ENCODE results near the gene U2AF2. TPM values are rescaled to one million over a fixed set of nuclear protein-coding genes. Genes with fewer than 3 reads are reported as not detected.

U2AF2 gene
- total and polyA plus RNA-seq, 2 of the 8 experiments (the other 6 are each of a cell fraction or from before 2014, with no cell fraction given), result 162 to 252 TPM

DNA sequence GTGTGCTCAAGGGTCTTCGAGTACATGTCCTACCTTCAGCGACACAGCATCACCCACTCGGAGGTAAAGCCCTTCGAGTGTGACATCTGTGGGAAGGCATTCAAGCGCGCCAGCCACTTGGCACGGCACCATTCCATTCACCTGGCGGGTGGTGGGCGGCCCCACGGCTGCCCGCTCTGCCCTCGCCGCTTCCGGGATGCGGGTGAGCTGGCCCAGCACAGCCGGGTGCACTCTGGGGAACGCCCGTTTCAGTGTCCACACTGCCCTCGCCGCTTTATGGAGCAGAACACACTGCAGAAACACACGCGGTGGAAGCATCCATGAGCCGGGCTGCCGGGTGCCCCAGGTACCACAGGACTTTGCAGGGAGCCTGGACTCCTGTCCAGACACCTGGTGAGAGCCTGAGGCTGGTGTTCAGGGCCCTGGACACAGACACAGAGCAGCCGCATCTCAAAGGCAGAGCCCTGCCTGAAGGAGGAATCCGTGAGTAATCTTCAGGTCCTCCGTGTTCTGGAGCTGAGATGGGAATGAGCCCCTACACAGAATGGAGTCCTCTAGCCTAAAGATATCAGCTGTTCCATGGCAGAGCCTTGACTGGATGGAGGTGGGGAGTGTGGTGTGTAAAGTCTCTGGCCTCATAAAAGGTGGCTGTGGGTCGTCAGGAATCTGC is 9.9 kb upstream of the U2AF2 start:
- Histone ChIP-seq H2BK120ac (replicated peaks; ENCODE audit: low read depth, low read length) (no peak overlapping the region), H2BK15ac (ENCODE audit: low read length) (no peak overlapping the region), H2BK5ac (ENCODE audit: low read depth, low read length) (no peak overlapping the region), H2BK20ac (ENCODE audit: low read length) (no peak overlapping the region), H2BK12ac (ENCODE audit: low read depth, low read length) (no peak overlapping the region), H4K91ac (replicated peaks; ENCODE audit: insufficient read length, low read length) (no peak overlapping the region), H3K36me3 (ENCODE audit: control insufficient read depth in 2 of 4, insufficient read depth in 4 of 4, low read length in 3 of 4) (peaks cover 7 to 13% (median 10%) of the 10 kb centered on the region in 4 experiments), H3K23ac (ENCODE audit: insufficient read length) (no peak overlapping the region), H3K27ac (ENCODE audit: low read depth, low read length) (no peak overlapping the region), H2AFZ (ENCODE audit: low read length) (no peak overlapping the region), H3K14ac (ENCODE audit: insufficient read length) (no peak overlapping the region), H4K8ac (ENCODE audit: extremely low read depth, insufficient read depth, low read length) (peak overlapping the region; percentile 59; the same call in 1 of the 2 replicates), H3K4ac (replicated peaks; ENCODE audit: insufficient read length, low read depth, low read length) (no peak overlapping the region), H3K9ac (replicated peaks in 1 of 4; ENCODE audit: extremely low read depth in 1 of 4, low read depth in 3 of 4, low read length in 3 of 4) (peak overlapping the region in 1 of 4 experiments; percentile 79; a peak in 3 of 7 replicates), H3K56ac (replicated peaks; ENCODE audit: insufficient read length, low read depth, low read length) (no peak overlapping the region), H3K18ac (ENCODE audit: extremely low read depth, low read length) (no peak overlapping the region), H3K79me1 (ENCODE audit: low read depth, low read length) (peaks cover 11% of the 10 kb centered on the region), H3K4me3 (ENCODE audit: extremely low read depth in 1 of 4, insufficient read depth in 2 of 4, low read depth in 3 of 4, low read length in 4 of 4) (peak overlapping the region in 3 of 4 experiments; percentile 85 to 98 (median 91); a peak in 4 of 8 replicates), H4K20me1 (replicated peaks in 1 of 2; ENCODE audit: control insufficient read depth in 1 of 2, insufficient read depth in 2 of 2, low read length in 2 of 2) (peaks cover 0 to 4% of the 10 kb centered on the region in 2 experiments), H3K79me2 (ENCODE audit: control insufficient read depth in 1 of 2, insufficient read depth in 2 of 2, low read length in 2 of 2) (peaks cover 4 to 21% of the 10 kb centered on the region in 2 experiments; a peak in 3 of 4 replicates), H3K4me1 (replicated peaks in 1 of 4; ENCODE audit: control insufficient read depth in 3 of 4, insufficient read depth in 4 of 4, low read length in 3 of 4) (peaks cover 0 to 21% (median 12%) of the 10 kb centered on the region in 4 experiments; a peak in 6 of 7 replicates), H3K9me3 (ENCODE audit: insufficient read depth in 2 of 2, low read depth in 1 of 2, low read length in 1 of 2) (no peaks in the 10 kb centered on the region; a peak in 1 of 4 replicates), H4K5ac (ENCODE audit: insufficient read length, low read depth, low read length) (no peak overlapping the region), H3K4me2 (ENCODE audit: insufficient read depth in 1 of 2, low read depth in 2 of 2, low read length in 2 of 2) (peak overlapping the region; percentile 90 to 99), H2AK5ac (ENCODE audit: low read depth, low read length) (no peak overlapping the region), H3K23me2 (ENCODE audit: low read depth, low read length) (peaks cover 36% of the 10 kb centered on the region), H3K27me3 (replicated peaks in 1 of 4; ENCODE audit: control insufficient read depth in 3 of 4, extremely low read depth in 1 of 4, insufficient read depth in 3 of 4, low read length in 3 of 4) (no peaks in the 10 kb centered on the region)
- ChIA-PET POLR2A (ENCODE audit: partially characterized antibody) (interaction anchor here (0.6 to 9.2 kb wide), 7 partner anchors 8 to 1196 kb away, joined by 3 to 96 read pairs (median 3); partner anchors contain the start of genes LENG8 and ZNF784), CTCF (ENCODE audit: partially characterized antibody) (interaction anchor here (4.0 to 6.9 kb wide), 3 partner anchors 8 to 13 kb away, joined by 18 to 56 read pairs (median 30); no protein-coding TSS in a partner anchor)
- DNase-seq (ENCODE audit: low read depth in 1 of 2, low spot score in 2 of 2), result no peak
- TF ChIP-seq RXRA (IDR thresholded peaks at IDR 0.05; ENCODE audit: insufficient read depth, low read depth, low read length), result no peak
- TF ChIP-seq HDAC2 (IDR thresholded peaks at IDR 0.05; ENCODE audit: borderline replicate concordance in 1 of 2, low read depth in 2 of 2, low read length in 2 of 2), result no peak
- TF ChIP-seq, protein P1, sequence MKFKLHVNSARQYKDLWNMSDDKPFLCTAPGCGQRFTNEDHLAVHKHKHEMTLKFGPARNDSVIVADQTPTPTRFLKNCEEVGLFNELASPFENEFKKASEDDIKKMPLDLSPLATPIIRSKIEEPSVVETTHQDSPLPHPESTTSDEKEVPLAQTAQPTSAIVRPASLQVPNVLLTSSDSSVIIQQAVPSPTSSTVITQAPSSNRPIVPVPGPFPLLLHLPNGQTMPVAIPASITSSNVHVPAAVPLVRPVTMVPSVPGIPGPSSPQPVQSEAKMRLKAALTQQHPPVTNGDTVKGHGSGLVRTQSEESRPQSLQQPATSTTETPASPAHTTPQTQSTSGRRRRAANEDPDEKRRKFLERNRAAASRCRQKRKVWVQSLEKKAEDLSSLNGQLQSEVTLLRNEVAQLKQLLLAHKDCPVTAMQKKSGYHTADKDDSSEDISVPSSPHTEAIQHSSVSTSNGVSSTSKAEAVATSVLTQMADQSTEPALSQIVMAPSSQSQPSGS (IDR thresholded peaks at IDR 0.05; ENCODE audit: low read length), result no peak
- TF ChIP-seq SAP30 (IDR thresholded peaks at IDR 0.05; ENCODE audit: insufficient read depth, insufficient replicate concordance, low read length), result no peak
- TF ChIP-seq HDAC6 (IDR thresholded peaks at IDR 0.05; ENCODE audit: low read depth, low read length), result no peak
- TF ChIP-seq SIX5 (IDR thresholded peaks at IDR 0.05; ENCODE audit: low read depth, low read length), result no peak
- TF ChIP-seq GTF2F1 (IDR thresholded peaks at IDR 0.05; ENCODE audit: borderline replicate concordance, low read depth, low read length), result no peak
- no peak for FAIRE-seq
- WGBS, 2 experiments (ENCODE audit: extremely low coverage in 1 of 2, insufficient coverage in 1 of 2, insufficient read length in 1 of 2, insufficient replicate concordance in 2 of 2, low coverage in 1 of 2, low lambda C conversion rate in 2 of 2, missing lambda C conversion rate in 1 of 2), result 96% methylated on average over 28 of the region's 28 CpGs; no CpG with 5 or more reads in 1 of the 2 experiments

All from H1 (cell line).